ENCODE measurements around the gene SLN. TPM values are rescaled to one million over a fixed set of nuclear protein-coding genes. Genes with fewer than 3 reads are reported as not detected.

The SLN gene
- total RNA-seq, 1 experiment from 2014 or later, result not detected

DNA sequence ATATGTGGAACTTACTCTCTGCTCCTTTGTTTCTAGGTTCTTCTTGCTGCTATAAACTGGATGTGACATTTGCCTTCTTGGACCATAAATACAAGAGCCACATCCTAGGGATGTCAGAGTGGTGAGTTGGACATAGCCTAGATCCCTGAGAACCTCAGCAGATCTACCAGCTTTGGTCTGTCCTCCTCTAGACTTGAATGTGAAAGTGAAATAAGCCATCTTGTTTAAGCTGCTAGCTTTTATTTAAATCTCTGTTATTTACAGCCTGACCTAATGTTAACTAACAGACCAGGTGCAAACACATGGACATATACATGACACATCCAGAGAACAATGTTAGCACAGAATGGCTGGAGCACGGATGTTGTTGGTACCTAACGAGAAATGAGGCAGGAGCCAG lies 36.0 kb downstream of the SLN start:
- Histone ChIP-seq H2AFZ (ENCODE audit: low read length) (no peak overlapping the region), H3K27ac (ENCODE audit: insufficient read length, low read depth, low read length) (no peak overlapping the region), H2BK20ac (ENCODE audit: low read depth, low read length, poor library complexity, severe bottlenecking) (no peak overlapping the region), H3K4me1 (ENCODE audit: insufficient read depth, low read length) (no peaks in the 10 kb centered on the region), H3K18ac (ENCODE audit: insufficient read length, low read depth, low read length) (no peak overlapping the region), H4K5ac (ENCODE audit: insufficient read length, low read depth, low read length) (no peak overlapping the region), H2BK12ac (ENCODE audit: insufficient read length, low read depth, low read length) (no peak overlapping the region), H3T11ph (ENCODE audit: low read length) (no peak overlapping the region), H4K91ac (ENCODE audit: insufficient read length, low read depth, low read length) (no peak overlapping the region), H3K23me2 (ENCODE audit: insufficient read length, low read depth, low read length, poor library complexity, severe bottlenecking) (no peaks in the 10 kb centered on the region), H3K9ac (ENCODE audit: extremely low read depth, insufficient read length, low read length) (no peak overlapping the region), H3K4ac (ENCODE audit: low read depth, low read length) (no peak overlapping the region), H3K56ac (ENCODE audit: insufficient read length, low read depth, low read length) (no peak overlapping the region), H3K27me3 (ENCODE audit: insufficient read depth, low read length) (no peaks in the 10 kb centered on the region), H3K4me2 (ENCODE audit: insufficient read depth, insufficient read length, low read length) (no peak overlapping the region), H3K79me1 (ENCODE audit: insufficient read depth, low read depth, low read length, poor library complexity, severe bottlenecking) (no peaks in the 10 kb centered on the region), H3K79me2 (ENCODE audit: insufficient read depth, low read length) (no peaks in the 10 kb centered on the region), H2AK5ac (ENCODE audit: insufficient read length, low read length) (no peak overlapping the region), H3K9me3 (ENCODE audit: control insufficient read depth, low read depth, low read length) (no peaks in the 10 kb centered on the region), H2BK120ac (ENCODE audit: low read depth, low read length, poor library complexity, severe bottlenecking) (no peak overlapping the region), H3K23ac (ENCODE audit: insufficient read length, low read depth, low read length) (no peak overlapping the region), H4K20me1 (ENCODE audit: control insufficient read depth, insufficient read depth, insufficient read length) (no peaks in the 10 kb centered on the region), H3K14ac (ENCODE audit: insufficient read depth, low read length) (no peak overlapping the region), H4K8ac (replicated peaks; ENCODE audit: insufficient read length, low read depth, low read length) (no peak overlapping the region), H2BK15ac (ENCODE audit: low read depth, low read length) (no peak overlapping the region), H2BK5ac (ENCODE audit: insufficient read length, low read length) (no peak overlapping the region)
- no peaks in the 10 kb centered on the region for H3K36me3 Mint-ChIP-seq (ENCODE audit: insufficient read depth in 1 of 3, low read depth in 3 of 3)
- 0 out of 2 replicates have a peak, but pooled peaks cover 2% of the 10 kb centered on the region for H3K27me3 Mint-ChIP-seq (ENCODE audit: low read depth)
- no peak overlapping the region for H3K27ac Mint-ChIP-seq
- H3K9me3 Mint-ChIP-seq, result no peaks in the 10 kb centered on the region; a peak in 1 of 5 replicates
- TF ChIP-seq CTCF (conservative IDR thresholded peaks at IDR 0.05), result no peak
- H3K4me1 Mint-ChIP-seq, result no peaks in the 10 kb centered on the region
- no CpG with 5 or more reads among the region's 2 CpGs for WGBS (ENCODE audit: extremely low coverage, insufficient read length, low lambda C conversion rate)
- no peak overlapping the region for H3K4me3 Mint-ChIP-seq
- DNase-seq, result no peak
